Activated CD4-positive, alpha-beta T cell treated with anti-CD3 and anti-CD28 coated beads, Interleukin-2, Interleukin-4, amounts not matched to agents 100 ng/mL and 50 ng/mL, durations not matched to agents 16 hours and 8 hours (primary cell): ENCODE data around the gene CD38.
"Not testable (repeated sequence)": the region's sequence is repeated elsewhere in the genome, so short reads cannot be mapped to it uniquely, and the experiment has no call there.

Experiments used
- DNase-seq: peaks from one replicate; pipeline ENCODE4 v3.0.0-alpha.2; 2020; ENCODE audit warnings: low spot score

Gene CD38

GRCh38 chr4:15778289-15779241, at the start of gene CD38:
Gene CD38 (plus strand): TSS chr4:15778328. CDS start chr4:15778415, 87 bp downstream.
- peak; percentile 62 for DNase-seq

GRCh38 chr4:15729910-15730533, 48.1 kb upstream of the CD38 start:
- DNase-seq: peak; percentile 47

GRCh38 chr4:15733061-15733460, 45.1 kb upstream of the CD38 start:
- DNase-seq: not testable (repeated sequence)

GRCh38 chr4:15735536-15735935, 42.6 kb upstream of the CD38 start:
- no peak for DNase-seq

- no peak for DNase-seq
Observed at GRCh38 chr4:15736514-15737050, 41.5 kb upstream of the CD38 start.

- no peak for DNase-seq
Observed at GRCh38 chr4:15737255-15737654, 40.9 kb upstream of the CD38 start.

GRCh38 chr4:15738877-15739276, 39.3 kb upstream of the CD38 start:
- no peak for DNase-seq

GRCh38 chr4:15740764-15741404, 37.2 kb upstream of the CD38 start:
- no peak for DNase-seq

- no peak for DNase-seq
Observed at GRCh38 chr4:15742083-15742582, 36.0 kb upstream of the CD38 start.

- no peak for DNase-seq
Observed at GRCh38 chr4:15742637-15743036, 35.5 kb upstream of the CD38 start.

GRCh38 chr4:15744016-15744545, 34.0 kb upstream of the CD38 start:
- DNase-seq: no peak

GRCh38 chr4:15746110-15746509, 32.0 kb upstream of the CD38 start:
- DNase-seq: no peak

- no peak for DNase-seq
Observed at GRCh38 chr4:15749001-15749400, 29.1 kb upstream of the CD38 start.

GRCh38 chr4:15751153-15751552, 27.0 kb upstream of the CD38 start:
- no peak for DNase-seq

- no peak for DNase-seq
Observed at GRCh38 chr4:15753081-15753480, 25.0 kb upstream of the CD38 start.

GRCh38 chr4:15753786-15754185, 24.3 kb upstream of the CD38 start:
- no peak for DNase-seq

- peak; percentile 28 for DNase-seq
Observed at GRCh38 chr4:15754323-15754722, 23.8 kb upstream of the CD38 start.

GRCh38 chr4:15755321-15756155, 22.6 kb upstream of the CD38 start:
- DNase-seq: peak; percentile 66

GRCh38 chr4:15756361-15756861, 21.7 kb upstream of the CD38 start:
- peak; percentile 90 for DNase-seq

- DNase-seq: no peak
Observed at GRCh38 chr4:15757054-15757453, 21.1 kb upstream of the CD38 start.

GRCh38 chr4:15758294-15758693, 19.8 kb upstream of the CD38 start:
- DNase-seq: no peak
